Activated CD4-positive, alpha-beta T cell treated with anti-CD3 and anti-CD28 coated beads for 4 hours (primary cell): ENCODE measurements around the gene NFATC2.

Source experiments
- DNase-seq, 2 donors: peaks; one replicate each; pipeline ENCODE4 v3.0.0-alpha.2; 2020

Gene NFATC2

DNA sequence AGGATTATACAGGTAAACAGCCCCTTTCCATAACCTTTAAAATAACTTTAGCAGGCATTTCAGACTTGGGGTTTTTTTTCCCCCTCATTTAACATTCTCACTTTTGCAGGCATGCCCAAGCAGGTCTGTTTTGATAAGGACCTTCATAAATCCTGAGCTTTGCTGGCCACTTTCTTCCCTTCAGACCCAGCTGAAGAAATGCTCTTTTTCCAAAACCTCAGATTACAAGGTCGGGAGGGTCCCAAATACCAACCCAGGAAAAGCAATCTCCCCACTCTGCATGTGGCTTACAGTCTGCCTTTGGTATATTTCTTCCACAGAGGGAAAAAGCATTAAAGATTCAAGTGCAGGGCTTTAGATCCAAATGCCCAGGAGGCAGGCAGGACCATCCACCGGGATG, 6.8 kb downstream of the NFATC2 start:
- DNase-seq, result no peak

GRCh38 chr20:51535075-51535386, 7.5 kb downstream of the NFATC2 start:
- DNase-seq, result no peak

GRCh38 chr20:51533291-51534172, 9.0 kb downstream of the NFATC2 start:
- DNase-seq, result no peak

- no peak for DNase-seq
Measured at GRCh38 chr20:51532577-51533191, 9.8 kb downstream of the NFATC2 start.

DNA sequence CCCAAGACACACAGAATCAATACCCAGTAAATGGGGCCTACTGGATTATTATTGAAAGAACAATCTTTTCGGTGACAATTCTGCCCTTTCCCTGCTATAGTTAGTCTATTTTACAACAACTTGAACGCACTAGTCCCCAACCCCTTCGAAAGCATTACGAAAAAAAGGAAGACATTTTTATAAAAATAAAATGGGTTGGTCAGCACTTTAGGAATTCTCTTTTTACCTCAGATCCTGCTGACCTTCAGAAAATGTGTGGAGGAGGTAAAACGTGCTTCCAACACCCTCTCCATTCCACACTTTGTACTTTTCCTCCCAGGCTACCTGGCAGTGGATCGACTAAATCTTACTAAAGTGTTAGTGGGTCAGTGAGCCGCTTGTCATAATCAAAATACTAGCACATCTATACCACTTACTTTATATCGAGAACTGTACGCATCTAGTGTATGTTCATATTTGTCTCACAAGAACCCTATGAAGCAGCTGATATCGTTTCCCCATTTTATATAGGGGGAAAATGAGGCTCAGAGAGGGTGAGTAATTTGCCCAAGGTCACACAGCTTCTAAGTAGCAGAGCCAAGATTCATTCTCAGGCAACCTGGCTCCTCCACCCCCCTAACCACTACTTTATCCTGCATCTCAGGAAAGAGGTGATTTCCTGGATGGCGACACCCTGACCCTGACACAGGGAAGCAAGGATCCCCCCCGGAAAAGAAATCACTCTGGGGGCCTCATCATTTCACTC, 10.6 kb downstream of the NFATC2 start:
- no peak for DNase-seq

DNA sequence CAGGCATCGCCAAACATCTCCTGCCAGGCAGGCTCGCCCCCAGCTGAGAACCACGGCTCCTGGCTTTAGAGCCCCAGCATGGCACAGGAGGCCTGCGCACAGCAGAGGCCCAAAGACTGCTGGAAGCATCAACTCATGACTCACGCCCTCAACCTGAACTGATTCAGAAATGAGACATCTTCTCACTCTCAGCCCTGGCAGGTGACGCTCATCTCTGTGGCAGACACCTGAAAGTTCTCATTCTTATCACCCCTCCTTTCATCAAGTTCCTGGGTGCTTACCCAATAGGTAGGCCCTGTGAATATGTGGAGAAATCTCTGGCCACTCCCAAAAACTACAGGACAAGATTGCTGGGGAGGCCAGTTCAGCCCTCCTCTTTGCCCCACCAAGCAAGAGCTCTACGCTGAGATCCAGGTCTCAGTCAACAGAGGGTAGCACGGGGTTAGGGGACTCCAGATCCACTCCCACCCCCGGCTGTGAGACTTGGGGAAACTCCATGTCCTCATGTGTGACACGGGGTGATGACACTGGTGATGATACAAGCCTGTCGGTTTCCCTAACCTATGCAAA, 11.3 kb downstream of the NFATC2 start:
- peak; percentile 76 to 81 for DNase-seq

- peak; percentile 80 to 81 for DNase-seq
Measured at GRCh38 chr20:51529758-51530157, 12.8 kb downstream of the NFATC2 start.

- peak; percentile 51 to 59 for DNase-seq
Measured at GRCh38 chr20:51529081-51529681, 13.3 kb downstream of the NFATC2 start.

GRCh38 chr20:51528263-51529027, 14.1 kb downstream of the NFATC2 start:
- peak; percentile 59 to 67 for DNase-seq

DNA sequence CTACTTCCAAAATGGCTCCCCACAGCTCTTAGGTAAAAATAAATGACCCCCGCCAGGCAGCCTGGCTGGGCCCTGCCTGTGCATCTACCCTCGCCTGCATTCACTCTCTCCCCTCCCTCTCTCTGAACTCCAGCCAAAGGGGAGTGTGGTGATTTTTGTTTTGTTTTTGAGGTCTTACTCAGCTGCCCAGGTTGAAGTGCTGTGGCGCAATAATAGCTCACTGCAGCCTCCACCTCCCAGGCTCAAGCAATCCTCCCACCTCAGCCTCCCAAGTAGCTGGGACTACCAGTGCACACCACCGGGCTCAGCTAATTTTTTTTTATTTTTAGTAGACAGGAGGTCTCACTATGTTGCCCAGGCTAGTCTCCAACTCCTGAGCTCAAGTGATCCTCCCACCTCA, 15.8 kb downstream of the NFATC2 start:
- DNase-seq, result no peak

- DNase-seq, result no peak
Measured at GRCh38 chr20:51526106-51526470, 16.4 kb downstream of the NFATC2 start.

DNA sequence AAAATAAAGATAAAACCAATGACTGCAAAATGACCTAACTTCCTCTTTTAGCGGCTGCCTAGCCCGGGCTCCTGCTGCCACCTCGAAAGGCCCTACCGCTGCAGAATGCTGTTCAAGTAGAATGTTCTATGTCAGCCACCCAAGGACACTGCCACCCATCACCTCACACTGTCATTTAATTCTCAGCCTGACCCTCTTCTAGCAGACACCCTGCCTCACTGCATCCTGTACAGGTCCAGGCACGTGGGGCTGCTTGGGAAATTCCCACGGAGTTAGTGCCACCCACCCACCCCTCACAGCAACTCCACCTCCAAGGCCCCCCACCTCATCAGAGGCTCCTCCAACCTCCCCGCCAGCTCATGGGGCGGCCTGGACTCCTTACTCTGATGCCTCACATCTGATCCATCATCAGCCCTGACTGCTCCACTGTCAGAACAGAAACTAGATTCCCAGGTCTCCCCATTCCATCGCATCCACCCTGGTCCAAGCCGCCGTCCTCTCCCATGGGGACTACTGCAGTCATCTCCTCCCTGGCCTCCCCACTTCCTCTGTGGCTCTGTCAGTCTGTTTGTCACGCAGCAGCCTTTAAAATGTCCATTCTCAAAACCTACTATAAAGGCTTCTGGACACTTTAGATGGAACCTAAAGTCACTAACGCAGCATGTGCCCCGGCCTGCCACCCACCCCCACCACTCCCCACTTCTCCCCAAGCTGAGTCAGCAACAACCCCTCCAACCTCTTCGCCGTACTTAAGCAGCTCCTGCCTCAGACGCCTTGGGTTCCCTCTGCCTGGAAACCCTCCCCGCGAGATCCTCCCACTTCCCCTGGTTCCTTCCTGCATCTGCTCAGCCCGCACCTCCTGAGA, 17.0 kb downstream of the NFATC2 start:
- peak; percentile 55 to 72 for DNase-seq

DNA sequence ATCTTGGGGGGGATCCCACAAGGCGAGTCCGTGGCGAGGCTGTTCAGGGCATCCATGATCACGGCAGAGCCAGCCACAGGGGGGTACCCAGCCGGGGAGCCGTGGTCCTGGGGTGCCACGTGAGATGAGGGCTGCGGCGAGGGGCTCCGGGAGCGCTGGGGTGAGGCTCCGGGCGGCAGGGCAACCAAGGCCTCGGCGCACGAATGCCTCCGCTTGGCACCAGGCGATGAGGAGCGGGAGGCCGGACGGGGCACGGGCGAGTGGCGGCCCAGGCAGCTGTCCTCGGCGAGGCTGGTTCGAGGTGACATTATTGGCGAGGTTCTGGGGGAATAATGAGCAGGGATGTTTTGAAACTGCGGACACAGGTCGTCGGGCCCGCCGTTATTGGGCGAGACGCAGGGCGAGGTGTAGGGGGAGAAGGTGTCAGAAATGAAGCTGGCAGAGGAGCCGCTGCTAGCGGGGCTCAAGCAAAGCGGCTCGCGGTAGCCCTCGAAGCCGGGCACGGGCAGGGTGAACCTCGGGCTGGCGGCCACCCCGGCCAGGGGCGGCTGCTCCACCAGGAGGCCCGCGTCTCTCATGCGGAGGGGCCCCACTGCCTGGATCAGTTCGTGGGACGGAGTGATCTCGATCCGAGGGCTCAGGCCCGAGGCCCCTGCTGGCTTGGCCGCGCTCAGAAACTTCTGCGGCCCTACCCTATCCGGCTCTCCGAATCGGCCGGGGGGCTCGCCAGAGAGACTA, 19.1 kb downstream of the NFATC2 start:
- no peak for DNase-seq

- no peak for DNase-seq
Measured at GRCh38 chr20:51522207-51522606, 20.3 kb downstream of the NFATC2 start.

GRCh38 chr20:51517839-51518238, 24.7 kb downstream of the NFATC2 start:
- no peak for DNase-seq

GRCh38 chr20:51516855-51517254, 25.7 kb downstream of the NFATC2 start:
- DNase-seq, result no peak

DNA sequence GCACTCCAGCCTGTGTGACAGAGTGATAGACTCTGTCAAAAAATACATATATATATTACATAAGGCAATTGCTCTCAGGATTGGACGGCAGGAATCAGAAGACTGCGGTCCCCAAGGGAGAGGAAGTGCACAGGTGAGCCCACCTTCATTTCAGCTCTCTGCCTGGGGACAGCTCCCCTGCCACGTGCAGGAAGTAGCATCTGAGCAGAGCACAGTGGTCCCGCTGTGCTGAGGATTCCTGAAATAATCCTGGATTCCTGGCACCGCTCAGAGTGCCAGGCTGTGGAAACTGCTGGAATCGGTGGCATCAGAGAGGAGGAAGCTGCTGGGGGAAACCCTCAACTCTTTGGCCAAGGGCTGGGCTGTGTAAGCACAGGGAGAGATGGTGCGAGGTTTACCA, 27.7 kb downstream of the NFATC2 start:
- no peak for DNase-seq

- no peak for DNase-seq
Measured at GRCh38 chr20:51514249-51514648, 28.3 kb downstream of the NFATC2 start.

GRCh38 chr20:51513545-51513944, 29.0 kb downstream of the NFATC2 start:
- DNase-seq, result no peak

- DNase-seq, result no peak
Measured at GRCh38 chr20:51512645-51513044, 29.9 kb downstream of the NFATC2 start.
